NCI-H2029 (cell line): ENCODE results near the gene GJB4.
"Not testable (repeated sequence)": the region's sequence is repeated elsewhere in the genome, so short reads cannot be mapped to it uniquely, and the experiment has no call there.

Source experiments
- DNase-seq: peaks from one replicate; lab custom pipeline; 2025; lab: John Stamatoyannopoulos, UW

Gene GJB4

GRCh38 chr1:34746785-34747637, 12.5 kb upstream of the GJB4 start:
- no peak for DNase-seq

GRCh38 chr1:34747638-34747941, 11.9 kb upstream of the GJB4 start:
- DNase-seq: no peak

GRCh38 chr1:34749992-34750391, 9.5 kb upstream of the GJB4 start:
- no peak for DNase-seq

GRCh38 chr1:34750610-34751009, 8.9 kb upstream of the GJB4 start:
- DNase-seq: no peak

GRCh38 chr1:34753163-34753562, 6.4 kb upstream of the GJB4 start:
- no peak for DNase-seq

- no peak for DNase-seq
These were observed 4.4 kb upstream of the GJB4 start, which contains the start of gene GJB5 for GRCh38 chr1:34754964-34755637. TSS of gene GJB5 (plus strand) at chr1:34755047. CDS start at chr1:34757331, 2,284 bp downstream.

- DNase-seq: no peak
These were observed 3.6 kb upstream of the GJB4 start for GRCh38 chr1:34755961-34756360.

GRCh38 chr1:34757386-34757785, 2.2 kb upstream of the GJB4 start:
- no peak for DNase-seq

- DNase-seq: no peak
These were observed 789 bp upstream of the GJB4 start for GRCh38 chr1:34758751-34759150.

GRCh38 chr1:34761176-34761761, 1.7 kb downstream of the GJB4 start:
- DNase-seq: no peak

- DNase-seq: no peak
These were observed 2.3 kb downstream of the GJB4 start for GRCh38 chr1:34761776-34762307.

GRCh38 chr1:34762474-34763141, 3.1 kb downstream of the GJB4 start:
- no peak for DNase-seq

GRCh38 chr1:34763142-34763781, 3.7 kb downstream of the GJB4 start:
- DNase-seq: no peak

GRCh38 chr1:34768856-34769255, 9.3 kb downstream of the GJB4 start:
- DNase-seq: no peak

GRCh38 chr1:34770891-34771504, 11.5 kb downstream of the GJB4 start:
- DNase-seq: no peak

- DNase-seq: no peak
These were observed 12.2 kb downstream of the GJB4 start for GRCh38 chr1:34771573-34772371.

- not testable (repeated sequence) for DNase-seq
These were observed 13.6 kb downstream of the GJB4 start for GRCh38 chr1:34773114-34773513.

GRCh38 chr1:34774957-34775356, 15.4 kb downstream of the GJB4 start:
- DNase-seq: no peak

- DNase-seq: no peak
These were observed 17.4 kb downstream of the GJB4 start for GRCh38 chr1:34776911-34777310.

GRCh38 chr1:34777519-34778321, 18.2 kb downstream of the GJB4 start:
- no peak for DNase-seq
